GM19043 (cell line): ENCODE measurements around the gene PRR33.

ENCODE experiments used
- ATAC-seq: cut with Tn5 transposase; IDR thresholded peaks from one replicate; pipeline ENCODE4 v1.9.1; 2021; ENCODE audit warnings: low read depth; ENCODE audit not compliant: unreplicated experiment

PRR33 gene

DNA sequence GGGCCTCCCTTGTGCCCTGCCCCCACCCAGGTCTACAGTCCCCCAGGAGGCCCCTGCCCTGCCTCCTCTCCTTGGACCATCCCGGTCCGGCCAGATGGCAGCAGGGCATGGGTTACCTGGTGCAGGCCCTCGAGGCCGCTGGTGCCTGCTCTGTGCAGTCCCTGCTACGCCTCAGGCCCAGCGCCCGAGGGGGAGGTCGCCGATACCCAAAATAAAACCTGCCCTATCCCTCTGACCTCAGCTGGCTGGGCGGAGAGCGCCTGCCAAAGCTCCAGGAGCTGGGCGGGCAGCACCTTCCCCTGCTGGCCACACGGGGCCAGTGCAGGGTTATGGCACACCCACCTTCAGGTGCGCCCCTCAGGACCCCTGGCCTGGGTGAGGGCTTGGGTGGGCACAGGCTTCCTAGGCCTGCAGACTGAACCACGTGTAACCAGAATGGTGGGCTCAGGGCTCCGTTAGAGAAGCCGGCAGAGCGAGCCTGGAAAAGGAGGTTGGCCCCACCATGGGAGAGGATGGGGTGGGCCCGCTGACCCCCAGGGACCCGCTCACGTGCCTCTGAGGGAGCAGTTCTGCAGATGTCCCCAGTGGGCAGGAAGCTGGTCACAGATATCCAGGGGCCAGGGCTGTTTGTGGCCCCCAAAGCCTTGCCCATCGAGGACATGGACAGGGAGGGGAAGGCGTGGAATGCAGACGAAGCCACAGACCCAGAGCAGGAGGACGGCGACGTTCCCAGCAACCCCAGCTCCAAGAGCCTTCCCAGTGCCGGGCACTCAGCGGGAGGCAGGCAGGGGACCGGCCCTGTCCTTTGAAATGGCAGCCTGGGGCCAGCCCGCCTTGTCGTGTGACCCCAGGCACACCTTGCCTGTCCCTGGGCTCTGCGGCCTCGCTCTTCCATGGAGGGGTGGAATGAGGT lies 26.1 kb upstream of the PRR33 start:
- no peak for ATAC-seq

DNA sequence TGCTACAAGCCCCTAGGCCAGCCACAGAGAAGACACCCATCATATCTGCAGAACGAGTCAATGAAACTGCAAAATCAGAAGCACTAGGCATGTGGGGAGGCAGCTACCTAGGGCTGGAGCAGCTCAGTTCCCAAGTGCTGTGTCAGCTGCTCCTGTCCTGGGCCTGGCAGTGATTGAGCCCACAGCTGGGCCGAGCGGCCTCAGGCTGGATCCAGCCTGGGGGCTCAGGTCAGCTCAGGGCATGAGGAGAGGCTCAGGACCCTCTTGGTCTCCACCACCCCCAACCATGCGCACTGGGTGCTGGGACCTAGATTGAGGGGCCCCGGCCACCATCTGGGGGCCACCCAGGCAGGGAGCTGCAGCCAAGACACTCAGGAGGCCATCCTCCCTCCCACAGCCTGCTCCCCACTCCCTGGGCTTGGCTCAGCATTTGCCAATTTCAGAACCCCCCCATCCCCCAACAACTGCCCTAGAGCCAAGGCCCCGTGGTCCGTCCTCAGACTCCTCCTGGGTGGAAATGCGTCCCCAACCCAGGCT lies 25.4 kb upstream of the PRR33 start:
- ATAC-seq, result no peak

DNA sequence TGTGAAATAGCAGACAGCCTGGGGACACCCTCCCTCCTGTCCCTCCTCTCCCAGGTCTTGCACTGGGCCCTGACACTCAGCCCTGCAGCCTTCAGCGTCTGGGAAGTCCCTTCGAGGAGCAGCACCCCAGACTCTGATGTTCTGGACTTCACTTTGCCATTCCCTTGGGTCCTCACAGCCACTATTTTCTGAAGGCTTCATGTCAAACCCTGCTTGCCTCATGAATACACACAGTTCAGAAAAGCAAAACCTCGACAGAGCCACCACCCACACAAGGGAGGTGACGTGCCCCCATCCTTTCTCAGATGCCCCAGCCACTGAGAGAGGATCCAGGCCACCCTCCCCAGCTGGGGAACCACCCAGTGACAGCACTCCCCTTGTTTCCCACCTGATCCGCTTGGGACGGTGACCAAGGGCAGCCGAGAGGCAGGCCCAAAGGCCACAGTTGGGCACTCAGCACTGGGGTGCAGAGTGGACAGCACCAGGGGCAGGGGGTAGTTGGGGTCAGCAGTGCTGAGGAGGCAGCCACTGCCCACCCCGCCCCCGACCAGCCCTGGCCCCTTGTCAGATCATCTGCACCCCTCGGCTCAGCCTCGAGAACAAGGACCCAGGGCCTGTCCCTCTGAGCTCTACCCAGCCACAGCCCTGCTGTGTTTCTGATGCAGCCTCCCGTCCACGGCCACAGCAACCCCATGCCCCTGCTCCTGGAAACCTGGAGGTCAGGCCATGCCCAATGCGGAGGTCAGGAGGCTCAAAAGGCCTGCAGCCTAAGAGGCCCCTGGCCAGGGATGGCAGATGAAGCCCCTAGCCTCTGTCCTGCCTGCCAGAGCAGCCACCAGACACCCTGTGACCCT lies 24.7 kb upstream of the PRR33 start:
- ATAC-seq, result no peak

DNA sequence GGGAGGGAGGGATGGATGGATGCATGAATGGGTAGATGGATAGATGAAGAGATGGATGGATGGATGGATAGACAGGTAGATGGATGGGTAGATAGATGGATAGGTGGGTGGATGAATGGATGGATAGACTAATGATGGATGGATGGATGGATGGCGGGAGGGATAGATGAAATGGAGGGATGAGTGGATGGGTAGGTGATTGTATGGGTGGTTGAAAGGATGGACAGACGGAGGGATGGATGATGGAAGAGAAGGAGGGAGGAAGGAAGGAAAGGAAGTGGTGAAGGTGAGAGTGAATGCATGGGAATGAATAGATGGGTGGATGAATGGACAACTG lies 24.1 kb upstream of the PRR33 start:
- ATAC-seq, result no peak

DNA sequence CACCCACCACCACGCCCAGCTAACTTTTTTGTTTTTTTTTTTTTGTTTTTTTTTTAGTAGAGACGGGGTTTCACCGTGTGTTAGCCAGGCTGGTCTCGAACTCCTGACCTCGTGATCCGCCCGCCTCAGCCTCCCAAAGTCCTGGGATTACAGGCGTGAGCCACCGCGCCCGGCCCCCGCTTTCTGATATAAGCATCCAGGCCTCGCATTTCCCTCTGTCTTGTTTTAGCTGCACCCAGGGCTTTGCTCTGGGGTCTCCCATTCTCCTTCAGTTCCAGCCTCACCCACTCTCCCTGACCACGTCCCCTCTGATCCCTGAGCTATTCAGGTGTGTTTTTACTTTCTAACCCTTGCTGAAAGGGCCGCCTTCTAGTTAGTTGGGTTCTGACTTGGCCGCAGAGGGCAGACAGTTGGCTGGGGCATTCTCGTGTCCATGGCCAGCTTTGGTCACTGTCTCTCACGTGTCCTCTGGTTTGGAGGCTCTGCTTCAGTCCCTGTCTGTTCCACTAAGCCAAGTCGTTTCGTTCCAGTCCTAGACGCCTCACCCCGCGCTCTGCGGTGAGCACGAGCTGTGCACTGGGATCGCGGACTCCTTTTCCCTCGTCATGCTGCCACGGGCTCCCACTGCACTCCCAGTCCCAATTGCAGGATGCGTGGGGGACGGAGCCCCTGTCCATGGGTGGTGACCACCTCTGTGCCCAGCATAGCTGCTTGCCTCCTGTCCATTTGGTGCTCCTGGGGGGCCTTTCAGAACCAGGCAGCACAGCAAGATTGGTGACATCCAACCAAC lies 21.8 kb upstream of the PRR33 start:
- ATAC-seq, result no peak

DNA sequence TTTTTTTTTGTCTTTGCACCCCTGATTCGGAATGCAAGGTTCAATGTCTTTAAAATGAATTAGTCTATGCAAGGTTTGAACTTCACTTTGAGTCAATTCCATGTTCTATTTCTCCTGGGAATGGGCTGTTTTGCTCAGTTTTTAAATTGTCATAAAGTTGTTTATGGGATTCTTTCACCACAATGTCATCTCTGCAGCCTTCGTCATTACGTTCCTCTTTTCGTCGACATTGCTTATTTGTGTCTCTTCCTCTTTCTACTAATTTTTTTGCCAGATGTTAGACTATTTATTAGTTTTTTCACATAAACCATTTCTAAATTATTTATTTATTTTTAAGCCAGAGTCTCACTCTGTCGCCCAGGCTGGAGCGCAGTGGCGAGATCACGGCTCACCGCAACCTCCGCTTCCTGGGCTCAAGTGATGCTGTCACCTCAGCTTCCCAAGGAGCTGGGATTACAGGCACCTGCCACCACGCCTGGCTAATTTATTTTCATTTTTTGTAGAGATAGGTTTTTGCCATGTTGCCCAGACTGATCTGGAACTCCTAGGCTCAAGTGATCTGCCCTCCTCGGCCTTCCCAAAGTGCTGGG lies 20.7 kb upstream of the PRR33 start:
- ATAC-seq, result no peak

DNA sequence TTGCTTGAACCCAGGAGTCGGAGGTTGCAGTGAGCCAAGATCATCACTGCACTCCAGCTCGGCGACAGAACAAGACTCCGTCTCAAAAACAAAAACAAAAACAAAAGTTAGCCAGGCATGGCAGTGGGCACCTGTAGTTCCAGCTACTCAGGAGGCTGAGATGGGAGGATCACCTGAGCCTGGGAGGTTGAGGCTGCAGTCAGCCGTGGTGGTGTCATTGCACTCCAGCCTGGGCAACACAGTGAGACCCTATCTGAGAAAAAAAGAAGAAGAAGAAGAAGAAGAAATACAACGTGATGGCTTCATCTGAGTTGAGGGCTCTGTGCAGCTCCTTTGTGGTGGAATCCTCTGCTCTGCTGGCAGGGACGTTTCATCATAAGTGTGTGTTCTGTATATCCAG lies 17.8 kb upstream of the PRR33 start:
- ATAC-seq, result no peak

DNA sequence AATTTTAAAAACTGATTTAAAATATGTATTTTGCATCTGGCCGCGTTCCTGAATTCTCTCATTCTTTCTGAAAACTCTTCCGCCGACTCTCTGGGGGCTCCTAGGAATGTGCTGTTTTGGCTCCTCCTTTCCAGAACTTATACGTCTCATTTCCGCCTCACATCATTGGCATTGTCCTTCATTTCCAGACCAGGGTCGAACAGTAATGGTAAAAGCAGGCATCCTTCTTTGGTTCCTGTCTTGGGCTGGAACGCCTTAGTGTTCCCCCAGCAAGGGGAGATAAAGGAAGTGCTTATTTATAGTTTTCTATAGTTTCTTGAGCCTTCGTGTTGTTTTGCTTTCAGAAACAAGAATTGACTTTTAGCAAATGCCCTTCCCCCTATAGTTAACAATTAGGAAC lies 16.9 kb upstream of the PRR33 start:
- no peak for ATAC-seq

DNA sequence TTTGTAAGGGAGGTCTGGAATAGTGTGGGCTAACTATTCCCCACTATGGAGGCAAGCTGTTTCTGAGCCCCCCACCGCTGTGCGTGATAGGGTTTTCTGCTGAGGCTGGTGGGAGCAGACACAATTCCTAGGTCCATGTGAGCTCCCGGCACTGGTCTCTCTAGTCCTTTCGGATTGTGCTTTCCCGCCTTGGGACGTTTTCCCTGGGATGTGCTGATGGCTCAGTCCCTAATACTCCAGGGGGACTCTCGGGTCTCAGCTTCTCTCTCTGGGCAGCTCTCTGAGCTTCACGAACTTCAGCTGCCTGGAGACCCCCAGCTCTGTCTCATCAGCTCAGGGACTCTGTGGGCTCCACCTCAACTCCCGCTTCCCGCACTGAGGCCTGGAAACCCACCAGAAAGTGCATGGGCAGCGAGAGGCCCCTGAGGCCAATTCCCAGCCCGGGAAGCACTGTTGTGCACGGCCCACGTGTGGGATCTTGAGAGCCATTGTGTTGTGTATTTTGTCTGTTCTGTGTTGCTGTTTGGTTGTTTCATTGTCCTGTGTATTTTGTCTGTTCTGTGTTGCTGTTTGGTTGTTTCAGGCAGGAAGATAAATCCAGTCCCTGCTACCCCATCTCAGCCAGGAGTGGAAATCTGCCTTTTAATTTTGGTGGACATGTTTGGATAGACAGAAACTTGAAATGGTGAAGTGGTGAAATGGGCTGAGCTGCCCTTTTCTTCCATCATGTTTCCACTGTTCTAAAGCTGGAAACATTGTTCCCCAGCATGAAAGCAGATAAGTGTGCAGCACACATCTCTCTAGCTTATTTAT lies 15.1 kb upstream of the PRR33 start:
- no peak for ATAC-seq

DNA sequence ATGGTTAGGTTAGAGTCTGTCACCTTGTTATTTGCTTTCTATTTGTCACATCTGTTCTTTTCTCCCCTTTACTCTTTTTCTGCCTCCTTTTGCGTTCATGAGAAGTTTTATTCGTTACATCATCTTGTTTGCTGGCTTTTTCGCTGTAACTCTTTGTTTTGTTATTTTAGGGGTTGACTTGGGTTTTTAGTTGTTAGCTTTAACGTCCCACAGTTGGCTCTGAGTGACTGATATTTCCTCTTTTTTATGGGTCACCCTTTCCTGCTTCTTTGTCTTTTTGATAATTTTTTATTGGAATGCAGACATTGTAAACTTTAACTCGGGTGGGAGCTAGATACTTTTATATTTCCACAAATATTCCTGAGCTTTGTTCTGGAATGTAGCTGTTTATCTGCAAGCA lies 14.5 kb upstream of the PRR33 start:
- no peak for ATAC-seq

DNA sequence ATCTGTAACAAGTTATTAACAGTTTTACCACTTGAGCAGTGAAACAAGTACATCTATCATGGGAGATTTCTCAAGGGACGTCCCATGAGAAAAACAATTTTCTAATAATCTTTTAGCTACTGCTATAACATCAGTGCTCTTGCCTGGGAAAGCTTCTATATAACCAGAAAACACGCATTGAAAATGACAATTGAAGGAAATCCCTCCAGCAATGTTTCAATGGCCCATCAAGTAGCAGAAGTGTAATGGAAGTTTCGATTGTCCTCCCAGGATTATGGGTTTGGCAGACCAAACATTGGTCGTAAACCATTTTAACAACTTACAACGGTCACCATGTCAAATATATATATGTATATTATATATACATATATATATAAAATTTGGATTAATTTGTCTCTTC lies 8.0 kb upstream of the PRR33 start:
- ATAC-seq, result no peak

DNA sequence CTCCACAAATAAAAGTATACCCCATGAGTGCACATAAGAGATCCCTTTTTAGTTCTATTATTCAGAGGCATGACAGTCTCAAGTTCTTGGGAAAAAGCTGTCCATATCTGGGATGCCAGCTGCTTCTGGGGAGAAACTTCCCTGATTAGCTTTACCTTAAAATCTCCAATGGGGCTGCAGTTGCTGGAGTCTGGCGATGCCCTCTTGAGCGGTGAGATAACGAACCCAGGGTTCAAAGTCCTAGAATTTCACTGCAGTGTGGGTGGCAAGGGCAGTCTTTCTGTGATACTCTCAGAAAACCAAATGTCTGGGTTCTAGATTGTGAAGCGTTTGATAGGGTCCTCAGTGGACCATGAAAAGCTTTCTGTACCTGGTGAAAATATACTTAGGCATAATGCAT lies 7.4 kb upstream of the PRR33 start:
- no peak for ATAC-seq

DNA sequence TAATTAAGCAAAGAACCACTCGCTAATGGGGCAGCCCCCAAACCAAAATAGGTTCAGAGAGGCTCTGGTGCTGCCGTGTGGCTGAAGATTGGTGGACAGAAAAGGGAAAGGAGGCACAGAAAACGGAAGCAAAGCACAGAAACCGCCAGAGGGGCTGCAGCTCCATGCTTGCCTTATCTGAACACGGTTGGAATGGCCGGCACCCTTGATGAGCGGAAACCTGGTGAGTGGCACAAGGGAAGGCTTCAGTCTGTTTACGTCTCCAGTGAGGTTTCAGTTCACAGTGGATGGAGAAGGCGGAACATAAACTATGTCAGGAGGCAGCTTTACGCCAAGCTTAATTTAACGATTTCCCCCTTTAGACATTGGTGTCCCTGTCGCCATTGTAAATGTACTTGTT lies 5.2 kb upstream of the PRR33 start:
- ATAC-seq, result no peak

DNA sequence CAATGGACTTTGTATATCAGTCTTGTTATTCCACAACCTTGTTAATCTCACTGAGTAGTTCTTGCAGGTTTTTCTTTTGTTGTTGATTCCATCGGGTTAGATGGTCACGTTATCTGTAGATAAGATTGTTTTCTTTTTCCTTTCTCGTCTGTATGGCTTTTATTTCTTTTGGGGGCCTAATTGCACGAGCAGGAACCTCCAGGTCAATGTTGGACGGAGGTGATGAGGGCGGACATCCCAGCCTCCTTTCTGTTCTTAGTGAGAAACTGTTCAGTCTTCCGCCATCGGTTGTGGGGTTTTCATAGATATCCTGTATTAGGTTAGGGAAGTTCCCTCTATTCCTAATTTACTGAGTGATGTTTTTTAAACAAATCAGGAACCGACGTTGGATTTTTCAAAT lies 4.8 kb upstream of the PRR33 start:
- ATAC-seq, result no peak

DNA sequence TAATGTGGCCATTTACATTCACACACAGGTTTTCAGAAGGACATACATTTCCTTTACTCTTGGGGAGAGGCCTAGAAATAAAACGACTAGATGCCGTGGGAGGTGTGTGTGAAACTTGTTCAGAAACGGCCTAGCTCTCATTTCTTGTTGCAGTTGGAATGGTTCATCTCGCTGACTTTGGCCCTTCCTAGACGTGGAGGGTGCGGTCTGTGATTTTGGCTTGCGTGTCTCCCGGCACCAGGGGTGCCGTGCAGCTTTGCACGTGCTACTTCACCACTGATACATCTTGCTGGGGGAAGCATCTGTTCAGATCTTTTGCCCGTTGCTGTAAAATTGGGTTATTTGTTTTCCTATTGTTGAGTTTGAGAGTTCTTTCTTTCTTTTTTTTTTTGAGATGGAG lies 3.1 kb upstream of the PRR33 start:
- ATAC-seq, result no peak

DNA sequence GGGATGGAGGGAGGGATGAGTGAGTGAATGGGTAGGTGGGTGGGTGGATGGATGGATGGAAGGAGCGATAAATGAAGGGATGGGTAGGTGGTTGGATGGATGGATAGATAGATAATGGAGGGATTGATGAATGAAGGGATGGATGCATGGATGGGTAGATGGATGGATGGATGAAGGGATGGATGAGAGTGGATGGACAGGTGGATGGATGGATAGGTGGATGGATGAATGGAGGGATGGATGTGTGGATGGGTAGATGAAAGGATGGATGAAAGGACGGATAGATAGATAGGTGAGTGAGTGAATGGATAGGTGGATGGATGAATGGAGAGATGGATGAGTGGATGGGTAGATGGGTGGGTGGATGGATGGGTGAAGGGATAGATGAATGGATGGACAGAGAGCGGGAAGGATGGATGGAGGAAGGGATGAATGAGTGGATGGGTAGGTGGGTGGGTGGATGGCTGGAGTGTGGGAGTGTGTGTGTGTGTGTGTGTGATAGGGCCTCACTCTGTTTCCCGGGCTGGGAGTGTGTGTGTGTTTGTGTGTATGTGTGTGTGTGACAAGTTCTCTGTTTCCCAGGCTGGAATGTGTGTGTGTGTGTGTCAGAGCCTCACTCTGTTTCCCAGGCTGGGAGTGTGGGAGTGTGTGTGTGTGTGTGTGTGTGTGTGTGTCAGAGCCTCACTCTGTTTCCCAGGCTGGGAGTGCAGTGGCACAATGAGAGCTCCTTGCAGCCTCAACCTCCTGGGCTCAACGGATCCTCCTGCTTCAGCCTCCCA lies 2.1 kb upstream of the PRR33 start:
- ATAC-seq, result no peak

DNA sequence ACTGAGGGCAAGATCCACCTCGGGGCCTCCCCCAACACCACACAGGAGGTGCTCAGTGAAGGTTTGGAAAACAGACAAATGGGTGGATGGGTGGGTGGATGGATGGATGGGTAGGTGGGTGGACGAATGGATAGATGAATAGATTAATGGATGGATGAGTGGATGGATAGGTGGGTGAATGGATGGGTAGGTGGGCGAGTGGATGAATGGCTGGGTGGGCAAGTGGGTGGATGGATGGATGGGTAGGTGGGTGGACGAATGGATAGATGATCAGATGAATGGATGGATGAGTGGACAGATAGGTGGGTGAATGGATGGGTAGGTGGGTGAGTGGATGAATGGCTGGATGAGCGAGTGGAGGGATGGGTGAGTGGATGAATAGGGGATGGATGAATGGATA lies 863 bp upstream of the PRR33 start:
- ATAC-seq, result no peak

DNA sequence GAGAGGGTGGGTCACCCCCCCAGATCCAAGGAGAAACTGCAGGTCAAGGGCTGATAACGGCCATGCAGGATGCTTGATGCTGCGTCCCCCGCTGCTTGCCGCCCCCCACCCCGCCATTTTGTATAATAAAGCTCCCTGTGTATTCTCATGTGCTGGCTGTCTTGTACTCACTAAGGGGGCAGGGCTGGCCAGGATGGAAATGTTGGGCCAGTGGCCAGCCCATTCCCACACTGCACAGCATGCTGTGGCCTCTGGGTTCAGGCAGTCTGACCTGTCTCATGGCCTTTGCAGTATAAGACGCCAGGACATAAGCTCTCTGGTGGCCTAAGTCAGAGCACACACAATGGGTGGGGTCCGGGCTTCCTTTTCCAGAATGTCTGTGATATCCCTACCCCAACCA lies 421 bp upstream of the PRR33 start:
- ATAC-seq, result no peak
